ENCODE data around the gene NES.
"Not testable (repeated sequence)": the region's sequence is repeated elsewhere in the genome, so short reads cannot be mapped to it uniquely, and the experiment has no call there.

NES gene

GRCh38 chr1:156641761-156642264 lies 35.4 kb downstream of the NES start, which contains the start of gene BCAN:
Gene BCAN (plus strand): TSS chr1:156642117. CDS start chr1:156646055, 3,938 bp downstream.
- no peak for DNase-seq (ENCODE audit: low read depth in 1 of 2, low spot score in 1 of 2)
- in situ Hi-C loops (cut with HindIII; ENCODE audit: low pct_unique_long_range_greater_than_20kb, low sequenced_read_pairs): no loop called here
- TF ChIP-seq JUND (IDR thresholded peaks at IDR 0.05; ENCODE audit: low read depth): no peak

- no peak for TF ChIP-seq JUND (IDR thresholded peaks at IDR 0.05; ENCODE audit: low read depth)
- in situ Hi-C loops (cut with HindIII; ENCODE audit: low pct_unique_long_range_greater_than_20kb, low sequenced_read_pairs): no loop called here
- DNase-seq (ENCODE audit: low read depth in 1 of 2, low spot score in 1 of 2): no peak
Measured at GRCh38 chr1:156640842-156641706, 36.1 kb downstream of the NES start.

- in situ Hi-C loops (cut with HindIII; ENCODE audit: low pct_unique_long_range_greater_than_20kb, low sequenced_read_pairs): no loop called here
Measured at GRCh38 chr1:156639601-156640101, 37.6 kb downstream of the NES start.

DNA sequence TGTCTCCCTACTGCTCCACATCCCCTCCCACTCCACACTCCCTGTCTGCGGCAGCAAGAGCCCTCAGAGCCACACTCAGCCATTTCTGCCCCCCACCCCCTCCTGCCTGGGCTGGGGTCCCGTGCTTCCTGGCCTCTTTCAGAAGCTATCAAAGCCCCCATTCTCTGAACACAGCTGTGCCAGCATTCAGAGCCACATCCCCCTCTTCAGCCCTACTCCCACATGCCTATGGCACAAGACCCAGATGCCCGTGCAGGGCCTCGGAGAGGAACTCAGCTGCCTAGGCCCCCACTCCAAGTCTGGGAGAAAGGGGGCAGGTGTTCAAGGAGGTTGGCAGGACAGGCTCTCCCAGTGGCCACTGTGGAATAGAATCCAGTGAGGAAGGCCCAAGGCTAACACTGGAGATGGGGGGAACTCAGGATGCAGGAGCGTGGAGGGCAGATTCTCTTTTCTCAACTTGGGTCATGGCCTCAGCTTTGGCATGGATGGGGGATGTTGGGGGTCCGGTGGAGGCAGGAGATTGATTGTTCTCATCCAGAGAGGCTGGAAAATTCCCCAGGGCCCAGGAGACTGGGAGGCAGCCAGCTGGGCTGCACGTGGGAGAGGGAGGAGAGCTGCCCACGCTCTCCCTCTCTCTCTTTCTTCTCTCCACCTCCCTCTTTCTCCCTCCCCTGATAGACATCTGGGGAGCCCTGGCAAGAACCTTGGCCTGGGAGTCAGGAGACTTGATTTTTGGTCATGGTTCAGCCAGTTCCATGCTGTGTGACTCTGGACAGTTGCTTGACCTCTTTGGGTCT lies 38.8 kb downstream of the NES start:
- no peak for DNase-seq (ENCODE audit: low read depth in 1 of 2, low spot score in 1 of 2)
- TF ChIP-seq JUND (IDR thresholded peaks at IDR 0.05; ENCODE audit: low read depth): no peak
- in situ Hi-C loops (cut with HindIII; ENCODE audit: low pct_unique_long_range_greater_than_20kb, low sequenced_read_pairs): no loop called here

More at GRCh38 chr1:156639601-156640101, 37.6 kb downstream of the NES start:
- DNase-seq (ENCODE audit: low read depth in 1 of 2, low spot score in 1 of 2): peak; percentile 78 to 94
- TF ChIP-seq JUND (IDR thresholded peaks at IDR 0.05; ENCODE audit: low read depth): no peak

GRCh38 chr1:156632355-156632754 lies 44.9 kb downstream of the NES start:
- in situ Hi-C loops (cut with HindIII; ENCODE audit: low pct_unique_long_range_greater_than_20kb, low sequenced_read_pairs): no loop called here
- TF ChIP-seq JUND (IDR thresholded peaks at IDR 0.05; ENCODE audit: low read depth): no peak
- DNase-seq (ENCODE audit: low read depth in 1 of 2, low spot score in 1 of 2): peak in 1 of 2 experiments; percentile 75

DNA sequence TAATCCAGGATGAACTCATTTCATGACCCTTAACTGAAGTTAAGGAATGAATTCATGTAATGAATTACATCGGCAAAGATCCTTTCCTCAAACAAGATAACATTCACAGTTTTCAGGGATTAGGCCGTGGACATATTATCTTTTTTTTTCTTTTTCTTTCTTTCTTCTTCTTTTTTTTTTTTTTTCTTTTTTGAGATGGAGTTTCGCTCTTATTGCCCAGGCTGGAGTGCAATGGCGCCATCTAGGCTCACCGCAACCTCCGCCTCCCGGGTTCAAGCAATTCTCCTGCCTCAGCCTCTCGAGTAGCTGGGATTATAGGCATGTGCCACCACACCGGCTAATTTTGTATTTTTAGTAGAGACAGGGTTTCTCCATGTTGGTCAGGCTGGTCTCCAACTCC lies 46.1 kb downstream of the NES start:
- in situ Hi-C loops (cut with HindIII; ENCODE audit: low pct_unique_long_range_greater_than_20kb, low sequenced_read_pairs); DNase-seq (ENCODE audit: low read depth in 1 of 2, low spot score in 1 of 2): not testable (repeated sequence)

DNA sequence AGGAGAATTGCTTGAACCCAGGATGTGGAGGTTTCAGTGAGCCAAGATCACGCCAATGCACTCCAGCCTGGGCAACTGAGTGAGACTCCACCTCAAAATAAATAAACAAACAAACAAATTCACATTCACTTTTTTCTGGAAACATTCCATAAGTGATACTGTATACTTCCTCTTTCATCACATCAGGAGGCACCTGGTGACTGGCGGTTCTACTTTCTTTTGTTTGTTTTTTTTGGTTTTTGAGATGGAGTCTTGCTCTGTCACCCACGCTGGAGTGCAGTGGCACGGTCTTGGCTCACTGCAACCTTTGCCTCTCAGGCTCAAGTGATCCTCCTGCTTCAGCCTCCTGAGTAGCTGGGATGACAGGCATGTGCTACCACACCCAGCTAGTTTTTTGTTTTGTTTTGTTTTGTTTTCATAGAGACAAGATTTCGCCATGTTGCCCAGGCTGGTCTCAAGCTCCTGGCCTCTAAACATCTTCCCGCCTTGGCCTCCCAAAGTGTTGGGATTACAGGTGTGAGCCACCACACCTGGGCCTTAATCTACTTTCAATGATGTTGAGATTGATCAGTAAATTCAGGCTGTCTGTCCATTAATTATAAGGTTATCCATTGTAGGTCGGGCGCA lies 47.3 kb downstream of the NES start:
- DNase-seq (ENCODE audit: low read depth in 1 of 2, low spot score in 1 of 2): no peak
- TF ChIP-seq JUND (IDR thresholded peaks at IDR 0.05; ENCODE audit: low read depth): no peak
- in situ Hi-C loops (cut with HindIII; ENCODE audit: low pct_unique_long_range_greater_than_20kb, low sequenced_read_pairs): no loop called here

GRCh38 chr1:156627313-156627880 lies 49.8 kb downstream of the NES start:
- no peak for TF ChIP-seq JUND (IDR thresholded peaks at IDR 0.05; ENCODE audit: low read depth)
- in situ Hi-C loops (cut with HindIII; ENCODE audit: low pct_unique_long_range_greater_than_20kb, low sequenced_read_pairs): no loop called here
- peak in 1 of 2 experiments; percentile 89 for DNase-seq (ENCODE audit: low read depth in 1 of 2, low spot score in 1 of 2)

DNA sequence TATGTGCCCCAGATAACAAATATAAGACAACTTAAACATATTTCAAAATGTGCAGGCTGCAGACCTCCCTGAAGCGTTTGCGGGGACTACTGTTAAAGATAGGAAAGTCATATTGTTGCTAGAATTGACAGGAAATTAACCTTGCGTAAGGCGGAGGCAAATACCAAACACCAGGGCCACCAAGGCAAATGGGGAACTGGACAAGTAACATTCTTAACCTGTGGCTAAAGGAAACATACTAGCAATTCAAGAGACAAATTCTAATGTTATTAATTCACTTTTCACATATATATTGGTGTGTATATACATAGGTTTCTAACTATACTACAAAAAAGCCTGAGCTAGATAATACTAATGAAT lies 51.1 kb downstream of the NES start:
- in situ Hi-C loops (cut with HindIII; ENCODE audit: low pct_unique_long_range_greater_than_20kb, low sequenced_read_pairs): no loop called here
- no peak for TF ChIP-seq JUND (IDR thresholded peaks at IDR 0.05; ENCODE audit: low read depth)
- peak in 1 of 2 experiments; percentile 41 for DNase-seq (ENCODE audit: low read depth in 1 of 2, low spot score in 1 of 2)

- DNase-seq (ENCODE audit: low read depth in 1 of 2, low spot score in 1 of 2): peak in 1 of 2 experiments; percentile 49
- no peak for TF ChIP-seq JUND (IDR thresholded peaks at IDR 0.05; ENCODE audit: low read depth)
- in situ Hi-C loops (cut with HindIII; ENCODE audit: low pct_unique_long_range_greater_than_20kb, low sequenced_read_pairs): no loop called here
Measured at GRCh38 chr1:156625436-156626078, 51.6 kb downstream of the NES start.

- no peak for TF ChIP-seq JUND (IDR thresholded peaks at IDR 0.05; ENCODE audit: low read depth)
- in situ Hi-C loops (cut with HindIII; ENCODE audit: low pct_unique_long_range_greater_than_20kb, low sequenced_read_pairs): no loop called here
- no peak for DNase-seq (ENCODE audit: low read depth in 1 of 2, low spot score in 1 of 2)
Measured at GRCh38 chr1:156624814-156625435, 52.3 kb downstream of the NES start.
